Caco-2 (cell line): Measurements from ENCODE around the gene SLC25A5. TPM values are rescaled to one million over a fixed set of nuclear protein-coding genes. Genes with fewer than 3 reads are reported as not detected.

Experiments
- BruUV-seq: library from RNA; stranded (reverse); fragments of 400-500 nt; replicated peaks from 2 replicates; lab custom pipeline; 2021; lab: Mats Ljungman, UMichigan
- CTCF ChIA-PET: fragments of 300-600 bp; sonication (Branson Sonifier 250); formaldehyde crosslinking; loops from one replicate; lab custom pipeline; 2022; ENCODE audit warnings: antibody characterized with exemption; lab: Charles Lee
- POLR2A ChIA-PET: fragments of 300-600 bp; sonication (Branson Sonifier 250); formaldehyde crosslinking; loops from one replicate; lab custom pipeline; 2022; ENCODE audit warnings: antibody characterized with exemption; lab: Charles Lee
- DNase-seq, 2 experiments: peaks; one replicate each; pipeline versions ENCODE4 v3.0.0 to v3.0.0-alpha.2; 2020 to 2022
- H3K27me3 ChIP-seq: replicated peaks from 2 replicates; pipeline ENCODE4 v1.6.0; 2011; ENCODE audit warnings: low read length; ENCODE audit not compliant: control insufficient read depth, insufficient read depth
- H3K36me3 ChIP-seq: 2 replicates; pipeline ENCODE4 v1.5.1; 2011; ENCODE audit warnings: low read length; ENCODE audit not compliant: control insufficient read depth, insufficient read depth
- H3K4me1 ChIP-seq: fragments of 250-450 bp; sonication (Bioruptor Pico); 2 replicates; pipeline ENCODE4 v1.5.1; 2020; ENCODE audit warnings: mild to moderate bottlenecking
- H3K4me3 ChIP-seq: 2 replicates; pipeline ENCODE4 v1.5.1; 2011; ENCODE audit warnings: low read depth, mild to moderate bottlenecking, control low read depth, low read length
- H3K9me3 ChIP-seq: fragments of 250-450 bp; sonication (Bioruptor Pico); 2 replicates; pipeline ENCODE4 v1.5.1; 2020; ENCODE audit warnings: mild to moderate bottlenecking, moderate library complexity
- H3K27ac Mint-ChIP-seq: one replicate; pipeline ENCODE4 v1.8.0; 2022; ENCODE audit warnings: mixed read lengths; ENCODE audit not compliant: unreplicated experiment
- H3K27me3 Mint-ChIP-seq: one replicate; pipeline ENCODE4 v1.8.0; 2022; ENCODE audit warnings: mixed read lengths; ENCODE audit not compliant: insufficient read depth, unreplicated experiment
- H3K36me3 Mint-ChIP-seq: one replicate; pipeline ENCODE4 v1.8.0; 2022; ENCODE audit warnings: mild to moderate bottlenecking, mixed read lengths; ENCODE audit not compliant: insufficient read depth, unreplicated experiment
- H3K4me1 Mint-ChIP-seq: one replicate; pipeline ENCODE4 v1.8.0; 2022; ENCODE audit warnings: low read depth, mixed read lengths; ENCODE audit not compliant: unreplicated experiment
- H3K4me3 Mint-ChIP-seq: one replicate; pipeline ENCODE4 v1.8.0; 2022; ENCODE audit warnings: mild to moderate bottlenecking, moderate library complexity, mixed read lengths; ENCODE audit not compliant: unreplicated experiment
- H3K9me3 Mint-ChIP-seq: one replicate; pipeline ENCODE4 v1.8.0; 2022; ENCODE audit warnings: mixed read lengths; ENCODE audit not compliant: unreplicated experiment
- intact Hi-C: fragments of 100-400 bp; cut with micrococcal nuclease; formaldehyde crosslinking; loops from one replicate; pipeline ENCODE4 v1.10.0; 2022; ENCODE audit not compliant: unreplicated experiment
- total RNA-seq: library from RNA; stranded (reverse); gene quantifications from 2 replicates; pipeline ENCODE4 v1.2.3, GENCODE V29; 2022
- TF ChIP-seq, protein P1 (sequence below), 2 experiments: fragments of 200-600 bp in 1 of 2; IDR thresholded peaks; 1 replicate in 1 of 2; 2 replicates in 1 of 2; pipeline versions ENCODE4 v1.5.1 to v1.8.0; 2011 to 2022; ENCODE audit warnings: antibody characterized with exemption in 1 of 2, control low read depth in 1 of 2, inconsistent platforms in 1 of 2, low read depth in 1 of 2, low read length in 1 of 2, mild to moderate bottlenecking in 1 of 2, moderate library complexity in 1 of 2; ENCODE audit not compliant: insufficient read depth in 1 of 2, severe bottlenecking in 1 of 2, unreplicated experiment in 1 of 2

Gene SLC25A5
- total RNA-seq, 1 experiment from 2014 or later = 416 TPM

DNA sequence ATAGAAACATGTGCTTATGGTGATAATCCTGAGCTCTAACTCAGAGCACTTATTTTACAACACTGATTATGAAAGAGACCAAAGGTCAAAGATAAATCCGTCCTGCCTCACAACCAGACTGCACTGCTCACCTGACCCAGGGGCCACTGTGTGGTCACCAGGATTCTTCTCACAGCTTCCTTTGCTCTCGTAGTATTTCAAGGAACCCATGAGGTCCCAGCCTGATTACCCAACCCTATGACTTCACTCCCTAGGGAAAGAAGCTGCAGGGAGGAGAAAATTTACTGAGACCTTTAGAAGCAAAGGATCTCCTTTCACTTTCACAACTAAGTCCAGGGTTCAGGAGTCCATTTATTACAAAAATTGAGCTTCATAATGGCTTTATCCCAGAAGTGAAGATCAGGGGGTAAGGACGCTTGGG lies 9.6 kb downstream of the SLC25A5 start:
- TF ChIP-seq, protein P1, sequence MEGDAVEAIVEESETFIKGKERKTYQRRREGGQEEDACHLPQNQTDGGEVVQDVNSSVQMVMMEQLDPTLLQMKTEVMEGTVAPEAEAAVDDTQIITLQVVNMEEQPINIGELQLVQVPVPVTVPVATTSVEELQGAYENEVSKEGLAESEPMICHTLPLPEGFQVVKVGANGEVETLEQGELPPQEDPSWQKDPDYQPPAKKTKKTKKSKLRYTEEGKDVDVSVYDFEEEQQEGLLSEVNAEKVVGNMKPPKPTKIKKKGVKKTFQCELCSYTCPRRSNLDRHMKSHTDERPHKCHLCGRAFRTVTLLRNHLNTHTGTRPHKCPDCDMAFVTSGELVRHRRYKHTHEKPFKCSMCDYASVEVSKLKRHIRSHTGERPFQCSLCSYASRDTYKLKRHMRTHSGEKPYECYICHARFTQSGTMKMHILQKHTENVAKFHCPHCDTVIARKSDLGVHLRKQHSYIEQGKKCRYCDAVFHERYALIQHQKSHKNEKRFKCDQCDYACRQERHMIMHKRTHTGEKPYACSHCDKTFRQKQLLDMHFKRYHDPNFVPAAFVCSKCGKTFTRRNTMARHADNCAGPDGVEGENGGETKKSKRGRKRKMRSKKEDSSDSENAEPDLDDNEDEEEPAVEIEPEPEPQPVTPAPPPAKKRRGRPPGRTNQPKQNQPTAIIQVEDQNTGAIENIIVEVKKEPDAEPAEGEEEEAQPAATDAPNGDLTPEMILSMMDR (IDR thresholded peaks at IDR 0.05; ENCODE audit: insufficient read depth in 1 of 2, low read depth in 1 of 2, low read length in 1 of 2, severe bottlenecking in 1 of 2, unreplicated experiment in 1 of 2) = no peak
- no peak overlapping the region for H3K4me3 ChIP-seq
- ChIA-PET POLR2A (interaction anchor here (0.5 to 1.9 kb wide), 5 partner anchors 9 to 1083 kb away, joined by 3 to 28 read pairs (median 5); partner anchors contain the start of genes RPL39 and SLC25A5), CTCF (interaction anchor here (0.6 to 1.7 kb wide), 10 partner anchors 8 to 1084 kb away, joined by 3 to 25 read pairs (median 4); partner anchors contain the start of gene SLC25A5)
- peaks cover 21% of the 10 kb centered on the region for H3K4me1 ChIP-seq
- Mint-ChIP-seq H3K27ac (peak overlapping the region; percentile 90), H3K9me3 (no peaks in the 10 kb centered on the region), H3K27me3 (no peaks in the 10 kb centered on the region), H3K36me3 (peaks cover 13% of the 10 kb centered on the region), H3K4me3 (peak overlapping the region; percentile 65), H3K4me1 (peaks cover 12% of the 10 kb centered on the region)
- intact Hi-C loops = loop anchor here (1.0 kb wide), 1 partner anchor 9 kb away; no protein-coding TSS in a partner anchor
- peak; percentile 86 to 92 for DNase-seq
- no peaks in the 10 kb centered on the region for H3K9me3 ChIP-seq
- no peaks in the 10 kb centered on the region for H3K27me3 ChIP-seq
- no TSS peak for BruUV-seq
- H3K36me3 ChIP-seq = no peaks in the 10 kb centered on the region

DNA sequence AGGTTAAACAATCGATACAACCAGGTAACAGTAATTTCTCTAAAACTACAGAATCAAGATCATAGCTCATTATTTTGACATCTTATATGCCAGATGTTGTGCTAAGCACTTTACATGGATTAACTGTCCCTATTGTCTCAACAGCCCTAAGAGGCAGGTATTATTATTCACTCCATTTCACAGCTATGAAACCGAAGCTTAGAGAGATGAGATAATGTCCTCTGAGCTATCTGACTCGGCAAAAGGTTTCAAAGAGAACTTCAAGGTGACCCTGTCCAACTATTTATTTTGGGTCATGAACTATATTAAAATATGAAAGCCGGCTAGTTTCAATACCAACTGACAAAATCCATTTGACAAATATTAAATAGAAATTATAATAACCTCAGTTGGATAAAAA lies 10.3 kb downstream of the SLC25A5 start:
- H3K36me3 Mint-ChIP-seq = peaks cover 14% of the 10 kb centered on the region
- Histone ChIP-seq H3K4me3 (no peak overlapping the region), H3K27me3 (no peaks in the 10 kb centered on the region), H3K4me1 (peaks cover 21% of the 10 kb centered on the region), H3K9me3 (no peaks in the 10 kb centered on the region), H3K36me3 (no peaks in the 10 kb centered on the region)
- no peaks in the 10 kb centered on the region for H3K9me3 Mint-ChIP-seq
- H3K27me3 Mint-ChIP-seq = no peaks in the 10 kb centered on the region
- TF ChIP-seq, protein P1 (IDR thresholded peaks at IDR 0.05; ENCODE audit: insufficient read depth in 1 of 2, low read depth in 1 of 2, low read length in 1 of 2, severe bottlenecking in 1 of 2, unreplicated experiment in 1 of 2) = no peak
- intact Hi-C loops = loop anchor here (1.0 kb wide), 1 partner anchor 9 kb away; no protein-coding TSS in a partner anchor
- ChIA-PET CTCF (interaction anchor here (0.6 to 1.7 kb wide), 8 partner anchors 9 to 1083 kb away, joined by 3 to 25 read pairs (median 6); partner anchors contain the start of gene SLC25A5), POLR2A (interaction anchor here (0.9 to 1.9 kb wide), 4 partner anchors 10 to 313 kb away, joined by 3 to 28 read pairs (median 6); partner anchors contain the start of genes RPL39 and SLC25A5)
- H3K4me3 Mint-ChIP-seq = no peak overlapping the region
- DNase-seq = no peak
- peak overlapping the region; percentile 90 for H3K27ac Mint-ChIP-seq
- BruUV-seq = TSS peak; percentile 58
- peaks cover 12% of the 10 kb centered on the region for H3K4me1 Mint-ChIP-seq

DNA sequence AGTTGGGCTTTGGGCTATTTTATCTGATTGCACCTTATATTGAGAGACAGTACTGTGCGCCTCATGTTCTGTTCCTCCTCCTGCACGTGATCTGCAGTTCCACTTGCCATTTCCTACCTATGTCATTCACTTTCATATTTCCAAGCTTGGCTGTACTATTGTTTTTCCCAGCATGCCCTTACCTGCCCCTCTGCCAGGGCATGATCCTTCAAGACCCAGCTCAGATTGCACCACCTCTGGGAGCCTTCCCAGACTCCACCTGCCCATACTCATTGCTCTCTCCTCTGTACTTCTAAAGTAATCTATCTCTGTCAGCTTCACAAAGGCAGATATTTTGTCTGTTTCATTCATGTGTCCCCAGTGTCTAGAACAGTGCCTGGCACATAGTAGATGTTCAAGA lies 11.6 kb downstream of the SLC25A5 start:
- Mint-ChIP-seq H3K4me3 (no peak overlapping the region), H3K27ac (peak overlapping the region; percentile 39), H3K27me3 (no peaks in the 10 kb centered on the region), H3K36me3 (peaks cover 14% of the 10 kb centered on the region), H3K4me1 (peaks cover 12% of the 10 kb centered on the region), H3K9me3 (no peaks in the 10 kb centered on the region)
- ChIA-PET CTCF (no interaction called here), POLR2A (no interaction called here)
- Histone ChIP-seq H3K4me3 (no peak overlapping the region), H3K36me3 (no peaks in the 10 kb centered on the region), H3K4me1 (peaks cover 21% of the 10 kb centered on the region), H3K9me3 (no peaks in the 10 kb centered on the region), H3K27me3 (no peaks in the 10 kb centered on the region)
- no peak for DNase-seq
- TF ChIP-seq, protein P1 (IDR thresholded peaks at IDR 0.05; ENCODE audit: insufficient read depth in 1 of 2, low read depth in 1 of 2, low read length in 1 of 2, severe bottlenecking in 1 of 2, unreplicated experiment in 1 of 2) = no peak
- BruUV-seq = no TSS peak
- intact Hi-C loops = no loop called here
